Lung (tissue), 12 donors: ENCODE data around the gene GFRA3. TPM values are rescaled to one million over a fixed set of nuclear protein-coding genes. Genes with fewer than 3 reads are reported as not detected.
A peak's percentile ranks its signal among the peaks of the same experiment; 100 is the strongest.

Source experiments
- ATAC-seq: fragments of 200-7000 bp; cut with Tn5 transposase; one replicate; pipeline ENCODE4 v1.9.1; 2020; ENCODE audit warnings: moderate number of reproducible peaks; ENCODE audit not compliant: insufficient read depth, low FRiP score
- DNase-seq, 3 donors: peaks; one replicate each; pipeline ENCODE4 v3.0.0-alpha.2; 2013 to 2017
- H3K27ac ChIP-seq, 2 donors: one replicate each; pipeline ENCODE4 v1.5.1; 2013; ENCODE audit warnings: mild to moderate bottlenecking in 2 of 2, moderate library complexity in 2 of 2, control low read depth in 1 of 2, inconsistent platforms in 1 of 2, low read depth in 1 of 2, low read length in 1 of 2
- H3K27me3 ChIP-seq, 3 donors: one replicate each; pipeline ENCODE4 v1.5.1; 2013; ENCODE audit warnings: low read length in 2 of 3; ENCODE audit not compliant: control insufficient read depth in 3 of 3, insufficient read depth in 3 of 3
- H3K36me3 ChIP-seq, 4 donors: one replicate each; pipeline ENCODE4 v1.5.1; 2013; ENCODE audit warnings: low read length in 4 of 4, mild to moderate bottlenecking in 1 of 4, moderate library complexity in 1 of 4; ENCODE audit not compliant: control insufficient read depth in 4 of 4, insufficient read depth in 4 of 4
- H3K4me1 ChIP-seq, 5 donors: one replicate each; pipeline ENCODE4 v1.5.1; 2013; ENCODE audit warnings: low read length in 5 of 5, mild to moderate bottlenecking in 2 of 5, moderate library complexity in 1 of 5; ENCODE audit not compliant: control insufficient read depth in 5 of 5, insufficient read depth in 5 of 5
- H3K4me3 ChIP-seq: one replicate; pipeline ENCODE4 v1.5.1; 2013; ENCODE audit warnings: mild to moderate bottlenecking, control low read depth, moderate library complexity
- H3K9ac ChIP-seq, 2 donors: one replicate each; pipeline ENCODE4 v1.5.1; 2013; ENCODE audit warnings: low read length in 2 of 2, control low read depth in 1 of 2; ENCODE audit not compliant: insufficient read depth in 1 of 2
- H3K9me3 ChIP-seq, 4 donors: one replicate each; pipeline ENCODE4 v1.5.1; 2013; ENCODE audit warnings: low read length in 3 of 4, mild to moderate bottlenecking in 1 of 4, moderate library complexity in 1 of 4; ENCODE audit not compliant: control insufficient read depth in 4 of 4, insufficient read depth in 3 of 4
- CTCF ChIP-seq: IDR thresholded peaks from 2 replicates; pipeline ENCODE4 v1.5.1; 2012; ENCODE audit warnings: mild to moderate bottlenecking; ENCODE audit errors: control extremely low read depth, extremely low read depth
- WGBS, 2 donors: extraction: QIAGEN DNeasy Blood & Tissue Kit; methylation state at CpG; one replicate each; pipeline ENCODE4 v1.1.7; 2013; 5-methylcytosine and 5-hydroxymethylcytosine counted together
- polyA plus RNA-seq, 2 donors: library from polyadenylated mRNA; stranded (reverse); fragments of 200-250 nt; gene quantifications; one replicate each; pipeline ENCODE4 v1.2.1, GENCODE V29; 2013
- total RNA-seq, 2 donors: library from RNA; depleted of rRNA in 1 of 2; stranded (reverse); fragments of >200 nt in 1 of 2; gene quantifications; one replicate each; pipeline ENCODE4 v1.2.1, GENCODE V29; 2014 to 2021
- donor health status: control.
- donor health status: control.
- donor health status: Bipolar disorder and iron deficiency.
- donor health status: healthy.
- donor health status: DM: yes; HTN: yes; CAD: no.

Gene GFRA3
- total and polyA plus RNA-seq, 4 donors = 0.11 to 0.57 (median 0.18) TPM; not detected in 1

DNA sequence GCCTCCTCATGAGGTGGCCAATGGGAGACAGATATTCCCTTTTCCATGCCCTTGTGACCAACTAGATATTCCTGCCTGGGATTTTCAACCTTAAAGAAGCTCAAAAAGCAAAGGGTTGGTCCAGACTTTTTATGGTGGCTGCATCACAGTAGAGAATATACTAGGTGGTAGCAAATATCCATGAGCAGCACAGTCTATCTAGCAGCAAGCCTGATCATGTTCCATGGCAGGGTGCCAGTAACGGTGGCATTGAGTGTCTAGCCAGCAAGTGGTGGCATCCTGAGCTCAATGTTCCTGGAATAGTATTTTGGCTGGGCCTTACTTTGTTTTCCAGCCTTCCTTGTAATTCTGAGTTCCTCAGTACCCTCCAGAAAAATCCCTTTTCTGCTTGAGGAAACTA, 31.4 kb upstream of the GFRA3 start:
- DNase-seq (peak in 1 of 3 donors; percentile 2), ATAC-seq (no peak)
- Histone ChIP-seq H3K27me3 (no peaks in the 10 kb centered on the region), H3K4me1 (no peaks in the 10 kb centered on the region), H3K4me3 (no peak overlapping the region), H3K9me3 (no peaks in the 10 kb centered on the region), H3K9ac (no peak overlapping the region), H3K27ac (no peak overlapping the region), H3K36me3 (peaks cover 0 to 3% (median 0%) of the 10 kb centered on the region in 4 donors)
- no peak for TF ChIP-seq CTCF
- 30 to 35% methylated on average over 1 of the region's 1 CpG for whole genome bisulfite sequencing, 2 donors

DNA sequence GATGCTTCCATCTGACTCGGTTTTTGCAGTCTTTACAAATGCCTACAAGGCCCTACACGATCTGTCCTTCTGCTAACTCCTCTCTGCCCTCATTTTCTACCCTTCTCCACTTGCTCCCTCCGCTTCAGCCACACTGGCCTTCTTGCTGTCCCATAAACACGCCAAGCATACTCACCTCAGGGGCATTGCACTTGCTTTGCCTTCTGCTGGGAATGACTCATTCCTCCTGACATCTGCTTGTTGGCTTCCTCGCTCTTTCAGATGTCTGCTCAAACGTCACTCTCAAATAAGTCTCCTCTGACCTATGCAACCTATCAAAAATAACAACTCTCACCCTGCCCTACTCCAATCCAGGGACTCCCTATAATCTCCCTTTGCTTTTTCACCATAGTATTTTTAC, 29.0 kb upstream of the GFRA3 start:
- DNase-seq (no peak), ATAC-seq (no peak)
- TF ChIP-seq CTCF = no peak
- 86 to 89% methylated on average over 6 of the region's 6 CpGs for WGBS, 2 donors
- Histone ChIP-seq H3K4me1 (no peaks in the 10 kb centered on the region), H3K36me3 (peaks cover 0 to 2% (median 0%) of the 10 kb centered on the region in 4 donors), H3K27ac (no peak overlapping the region), H3K9ac (no peak overlapping the region), H3K27me3 (no peaks in the 10 kb centered on the region), H3K9me3 (no peaks in the 10 kb centered on the region), H3K4me3 (no peak overlapping the region)

DNA sequence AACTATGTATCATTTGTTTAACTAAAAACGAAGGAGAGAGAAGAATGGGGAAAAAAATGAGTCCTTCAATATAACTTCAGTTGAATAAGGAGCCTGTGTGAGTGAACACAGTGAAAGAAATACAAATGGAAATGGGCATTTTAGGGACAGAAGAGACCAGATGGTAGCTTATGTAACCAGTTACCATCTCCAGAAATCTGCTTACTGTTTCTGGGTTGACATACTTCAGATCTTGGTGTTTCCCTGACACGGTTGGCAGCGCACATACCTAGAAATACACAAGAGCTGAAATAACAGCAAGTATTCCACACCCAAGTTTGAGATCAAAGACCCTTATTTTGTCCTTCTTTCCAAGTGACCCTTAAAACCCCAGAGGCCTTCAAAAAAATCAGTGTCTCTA, 14.9 kb upstream of the GFRA3 start:
- TF ChIP-seq CTCF = no peak
- no peak for ATAC-seq
- no peak for DNase-seq
- Histone ChIP-seq H3K27ac (no peak overlapping the region), H3K36me3 (peaks cover 0 to 12% (median 1%) of the 10 kb centered on the region in 4 donors), H3K9ac (no peak overlapping the region), H3K9me3 (no peaks in the 10 kb centered on the region), H3K4me1 (no peaks in the 10 kb centered on the region), H3K27me3 (no peaks in the 10 kb centered on the region), H3K4me3 (no peak overlapping the region)
- WGBS, 2 donors = 83 to 94% methylated on average over 3 of the region's 3 CpGs

GRCh38 chr5:138287246-138287645, 12.8 kb upstream of the GFRA3 start:
- TF ChIP-seq CTCF = no peak
- ATAC-seq (no peak), DNase-seq (no peak)
- Histone ChIP-seq H3K36me3 (peaks cover 0 to 12% (median 1%) of the 10 kb centered on the region in 4 donors), H3K9ac (no peak overlapping the region), H3K4me3 (no peak overlapping the region), H3K27me3 (no peaks in the 10 kb centered on the region), H3K27ac (no peak overlapping the region), H3K4me1 (no peaks in the 10 kb centered on the region), H3K9me3 (no peaks in the 10 kb centered on the region)
- 95 to 100% methylated on average over 1 of the region's 1 CpG for WGBS, 2 donors
